Ascending aorta (tissue), 2 donors: ENCODE results near the gene XPO6. TPM values are rescaled to one million over a fixed set of nuclear protein-coding genes. Genes with fewer than 3 reads are reported as not detected.

Experiments
- DNase-seq, 2 donors: peaks; one replicate each; pipeline ENCODE4 v3.0.0-alpha.2; 2019; ENCODE audit warnings: low spot score in 2 of 2
- H3K27ac ChIP-seq, 2 donors: fragments of 200-600 bp; sonication (generic); one replicate each; pipeline ENCODE4 v1.5.1; 2016 to 2017; ENCODE audit warnings: mild to moderate bottlenecking in 1 of 2
- H3K27me3 ChIP-seq: fragments of 200-600 bp; sonication (generic); one replicate; pipeline ENCODE4 v1.5.1; 2017
- H3K36me3 ChIP-seq, 2 donors: fragments of 200-600 bp; sonication (generic); one replicate each; pipeline ENCODE4 v1.5.1; 2016
- H3K4me1 ChIP-seq, 2 donors: fragments of 200-600 bp; sonication (generic); one replicate each; pipeline ENCODE4 v1.5.1; 2016 to 2017; ENCODE audit warnings: mild to moderate bottlenecking in 1 of 2
- H3K4me3 ChIP-seq, 2 donors: fragments of 200-600 bp; sonication (generic); one replicate each; pipeline ENCODE4 v1.5.1; 2016 to 2017; ENCODE audit warnings: mild to moderate bottlenecking in 1 of 2
- H3K9me3 ChIP-seq, 2 donors: fragments of 200-600 bp; sonication (generic); one replicate each; pipeline ENCODE4 v1.5.1; 2016
- CTCF ChIP-seq, 3 experiments: fragments of 200-600 bp in 2 of 3; fragments of 450-650 bp in 1 of 3; sonication (generic) in 2 of 3; IDR thresholded peaks; one replicate each; pipeline ENCODE4 v1.5.1; 2016 to 2019; ENCODE audit warnings: antibody characterized with exemption in 3 of 3, mild to moderate bottlenecking in 1 of 3, moderate library complexity in 1 of 3
- intact Hi-C: fragments of 100-400 bp; cut with DNase I; formaldehyde crosslinking; loops from one replicate; pipeline ENCODE4 v1.15.1; 2023
- total RNA-seq: library from RNA; depleted of rRNA; stranded (reverse); fragments of >200 nt; gene quantifications from one replicate; pipeline ENCODE4 v1.1.0, GENCODE V29; 2016

XPO6 gene
- total RNA-seq, 1 donor from 2014 or later: 180 TPM

- Histone ChIP-seq H3K27ac (peak overlapping the region; percentile 2 to 70), H3K4me3 (no peak overlapping the region), H3K27me3 (no peaks in the 10 kb centered on the region), H3K9me3 (no peaks in the 10 kb centered on the region), H3K4me1 (peaks cover 3 to 18% of the 10 kb centered on the region in 2 donors), H3K36me3 (no peaks in the 10 kb centered on the region)
- intact Hi-C loops: no loop called here
- peak in 1 of 2 donors; percentile 67 for DNase-seq
- no peak for TF ChIP-seq CTCF (IDR thresholded peaks at IDR 0.05)
Observed at GRCh38 chr16:28067604-28068379, 144.0 kb downstream of the XPO6 start.

- DNase-seq: no peak
Observed at GRCh38 chr16:28064706-28065249, 147.0 kb downstream of the XPO6 start.

GRCh38 chr16:28064150-28064549, 147.6 kb downstream of the XPO6 start:
- no peak for DNase-seq

More at GRCh38 chr16:28064706-28065249, 147.0 kb downstream of the XPO6 start:
- no peak for TF ChIP-seq CTCF (IDR thresholded peaks at IDR 0.05)
- Histone ChIP-seq H3K27me3 (no peaks in the 10 kb centered on the region), H3K4me1 (peaks cover 3 to 29% of the 10 kb centered on the region in 2 donors), H3K27ac (no peak overlapping the region), H3K4me3 (no peak overlapping the region), H3K36me3 (no peaks in the 10 kb centered on the region), H3K9me3 (no peaks in the 10 kb centered on the region)
- intact Hi-C loops: no loop called here

GRCh38 chr16:28063591-28064061, 148.1 kb downstream of the XPO6 start, which contains the start of gene GSG1L:
TSS of gene GSG1L (minus strand) at chr16:28063714. CDS start at chr16:28063424, 290 bp downstream.
- Histone ChIP-seq H3K27ac (peak within 1 kb of the TSS; percentile 58 to 64), H3K4me3 (peak within 1 kb of the TSS; percentile 54 to 85), H3K4me1 (peaks cover 3 to 25% of the 10 kb centered on the region in 2 donors), H3K9me3 (no peaks in the 10 kb centered on the region), H3K27me3 (no peaks in the 10 kb centered on the region), H3K36me3 (no peaks in the 10 kb centered on the region)
- peak; percentile 16 to 50 (median 48) for TF ChIP-seq CTCF (IDR thresholded peaks at IDR 0.05)
- intact Hi-C loops: no loop called here
- no peak for DNase-seq

More at GRCh38 chr16:28064150-28064549, 147.6 kb downstream of the XPO6 start:
- Histone ChIP-seq H3K27ac (peak overlapping the region in 1 of 2 donors; percentile 47), H3K4me3 (peak overlapping the region; percentile 54 to 85), H3K36me3 (no peaks in the 10 kb centered on the region), H3K4me1 (peaks cover 3 to 29% of the 10 kb centered on the region in 2 donors), H3K9me3 (no peaks in the 10 kb centered on the region), H3K27me3 (no peaks in the 10 kb centered on the region)
- no peak for TF ChIP-seq CTCF (IDR thresholded peaks at IDR 0.05)
- intact Hi-C loops: no loop called here

- intact Hi-C loops: no loop called here
- Histone ChIP-seq H3K27ac (peak overlapping the region; percentile 58 to 64), H3K27me3 (no peaks in the 10 kb centered on the region), H3K36me3 (no peaks in the 10 kb centered on the region), H3K4me1 (peaks cover 3 to 20% of the 10 kb centered on the region in 2 donors), H3K4me3 (peak overlapping the region; percentile 54 to 85), H3K9me3 (no peaks in the 10 kb centered on the region)
- TF ChIP-seq CTCF (IDR thresholded peaks at IDR 0.05): no peak
- no peak for DNase-seq
Observed at GRCh38 chr16:28062847-28063521, 148.8 kb downstream of the XPO6 start.
